HepG2 (cell line): Measurements from ENCODE around the gene NUP133.
"Not testable (repeated sequence)": the region's sequence is repeated elsewhere in the genome, so short reads cannot be mapped to it uniquely, and the experiment has no call there.

Experiments
- CTCF ChIP-seq: sonication (generic); formaldehyde crosslinking; IDR thresholded peaks from 2 replicates; pipeline ENCODE4 v1.5.0; 2020; ENCODE audit warnings: mild to moderate bottlenecking, missing genetic modification reagents, moderate library complexity
- FOXK2 ChIP-seq: fragments of 450-650 bp; IDR thresholded peaks from 2 replicates; pipeline ENCODE4 v1.6.1; 2016
- GTF2F1 ChIP-seq: fragments of 150-350 bp; IDR thresholded peaks from 2 replicates; pipeline ENCODE4 v1.6.1; 2014; ENCODE audit warnings: low read length
- NR2C2 ChIP-seq: sonication (generic); formaldehyde crosslinking; IDR thresholded peaks from 2 replicates; pipeline ENCODE4 v1.4.0; 2020; ENCODE audit warnings: missing genetic modification reagents, mild to moderate bottlenecking, moderate library complexity, borderline replicate concordance
- POLR2A ChIP-seq, 2 experiments: IDR thresholded peaks; 2 replicates each; pipeline ENCODE4 v1.6.1; 2011; ENCODE audit warnings: low read depth in 2 of 2, low read length in 2 of 2, mild to moderate bottlenecking in 1 of 2, moderate library complexity in 1 of 2; ENCODE audit not compliant: insufficient read depth in 1 of 2
- POLR2AphosphoS5 ChIP-seq: IDR thresholded peaks from 2 replicates; pipeline ENCODE4 v1.6.1; 2012; ENCODE audit warnings: low read depth, low read length
- ZFP36 ChIP-seq: fragments of 150-350 bp; IDR thresholded peaks from 2 replicates; pipeline ENCODE4 v1.6.1; 2018; ENCODE audit warnings: borderline replicate concordance, low read length, low read depth; ENCODE audit not compliant: partially characterized antibody
- ZKSCAN1 ChIP-seq: fragments of 150-350 bp; IDR thresholded peaks from 2 replicates; pipeline ENCODE4 v1.6.1; 2014; ENCODE audit warnings: low read length
- ZNF24 ChIP-seq: fragments of 450-650 bp; IDR thresholded peaks from 2 replicates; pipeline ENCODE4 v1.6.1; 2017; ENCODE audit warnings: antibody characterized with exemption, mild to moderate bottlenecking
- ZNF263 ChIP-seq: sonication (generic); formaldehyde crosslinking; IDR thresholded peaks from 2 replicates; pipeline ENCODE4 v1.4.0; 2020; ENCODE audit warnings: missing genetic modification reagents
- ZNF280D ChIP-seq: sonication (generic); formaldehyde crosslinking; IDR thresholded peaks from 2 replicates; pipeline ENCODE4 v1.5.1; 2020; ENCODE audit warnings: mild to moderate bottlenecking, missing genetic modification reagents
- ZSCAN22 ChIP-seq: sonication (generic); formaldehyde crosslinking; IDR thresholded peaks from 2 replicates; pipeline ENCODE4 v1.4.0; 2020; ENCODE audit warnings: mild to moderate bottlenecking, missing genetic modification reagents

- not testable (repeated sequence) for TF ChIP-seq ZNF263; CTCF (CRISPR knock-in tag); NR2C2 (CRISPR knock-in tag); GTF2F1; ZNF280D (CRISPR knock-in tag); ZSCAN22; FOXK2; POLR2A (IDR thresholded peaks at IDR 0.05; ENCODE audit: insufficient read depth in 1 of 2, low read depth in 2 of 2, low read length in 2 of 2); POLR2AphosphoS5; ZNF24; ZKSCAN1; ZFP36
Measured at GRCh38 chr1:229394517-229394916, 113.6 kb downstream of the NUP133 start.
